NCI-H1105 (cell line): Measurements from ENCODE around the gene SLX4.

ENCODE experiments used
- DNase-seq: peaks from one replicate; lab custom pipeline; 2025; lab: John Stamatoyannopoulos, UW

SLX4 gene

GRCh38 chr16:3601614-3602319 lies 9.6 kb downstream of the SLX4 start:
- DNase-seq, result no peak

GRCh38 chr16:3599922-3600321 lies 11.5 kb downstream of the SLX4 start:
- DNase-seq, result no peak

GRCh38 chr16:3599121-3599520 lies 12.3 kb downstream of the SLX4 start:
- DNase-seq, result no peak

GRCh38 chr16:3598236-3598635 lies 13.2 kb downstream of the SLX4 start:
- DNase-seq, result no peak

GRCh38 chr16:3597676-3598075 lies 13.7 kb downstream of the SLX4 start:
- DNase-seq, result no peak

- DNase-seq, result no peak
Observed at GRCh38 chr16:3597226-3597625, 14.2 kb downstream of the SLX4 start.

GRCh38 chr16:3596101-3596861 lies 15.1 kb downstream of the SLX4 start:
- no peak for DNase-seq

GRCh38 chr16:3595521-3596021 lies 15.8 kb downstream of the SLX4 start:
- DNase-seq, result no peak

GRCh38 chr16:3595110-3595486 lies 16.3 kb downstream of the SLX4 start:
- DNase-seq, result no peak

GRCh38 chr16:3594316-3595109 lies 16.9 kb downstream of the SLX4 start:
- DNase-seq, result no peak

GRCh38 chr16:3592559-3592958 lies 18.8 kb downstream of the SLX4 start:
- DNase-seq, result no peak

- no peak for DNase-seq
Observed at GRCh38 chr16:3591991-3592390, 19.4 kb downstream of the SLX4 start.

GRCh38 chr16:3591436-3591803 lies 20.0 kb downstream of the SLX4 start:
- no peak for DNase-seq

GRCh38 chr16:3590736-3591435 lies 20.5 kb downstream of the SLX4 start:
- no peak for DNase-seq

GRCh38 chr16:3589991-3590701 lies 21.3 kb downstream of the SLX4 start:
- no peak for DNase-seq

- DNase-seq, result no peak
Observed at GRCh38 chr16:3589441-3589921, 21.9 kb downstream of the SLX4 start.

- DNase-seq, result no peak
Observed at GRCh38 chr16:3589001-3589400, 22.4 kb downstream of the SLX4 start.

- no peak for DNase-seq
Observed at GRCh38 chr16:3587547-3588110, 23.8 kb downstream of the SLX4 start.

GRCh38 chr16:3584412-3584811 lies 27.0 kb downstream of the SLX4 start:
- DNase-seq, result no peak

GRCh38 chr16:3583303-3584038 lies 27.9 kb downstream of the SLX4 start:
- no peak for DNase-seq
